GM21737 (cell line): Measurements from ENCODE around the gene CD101.

Source experiments
- ATAC-seq: cut with Tn5 transposase; IDR thresholded peaks from one replicate; pipeline ENCODE4 v1.9.1; 2021; ENCODE audit warnings: mild to moderate bottlenecking, moderate library complexity; ENCODE audit not compliant: unreplicated experiment

Gene CD101

DNA sequence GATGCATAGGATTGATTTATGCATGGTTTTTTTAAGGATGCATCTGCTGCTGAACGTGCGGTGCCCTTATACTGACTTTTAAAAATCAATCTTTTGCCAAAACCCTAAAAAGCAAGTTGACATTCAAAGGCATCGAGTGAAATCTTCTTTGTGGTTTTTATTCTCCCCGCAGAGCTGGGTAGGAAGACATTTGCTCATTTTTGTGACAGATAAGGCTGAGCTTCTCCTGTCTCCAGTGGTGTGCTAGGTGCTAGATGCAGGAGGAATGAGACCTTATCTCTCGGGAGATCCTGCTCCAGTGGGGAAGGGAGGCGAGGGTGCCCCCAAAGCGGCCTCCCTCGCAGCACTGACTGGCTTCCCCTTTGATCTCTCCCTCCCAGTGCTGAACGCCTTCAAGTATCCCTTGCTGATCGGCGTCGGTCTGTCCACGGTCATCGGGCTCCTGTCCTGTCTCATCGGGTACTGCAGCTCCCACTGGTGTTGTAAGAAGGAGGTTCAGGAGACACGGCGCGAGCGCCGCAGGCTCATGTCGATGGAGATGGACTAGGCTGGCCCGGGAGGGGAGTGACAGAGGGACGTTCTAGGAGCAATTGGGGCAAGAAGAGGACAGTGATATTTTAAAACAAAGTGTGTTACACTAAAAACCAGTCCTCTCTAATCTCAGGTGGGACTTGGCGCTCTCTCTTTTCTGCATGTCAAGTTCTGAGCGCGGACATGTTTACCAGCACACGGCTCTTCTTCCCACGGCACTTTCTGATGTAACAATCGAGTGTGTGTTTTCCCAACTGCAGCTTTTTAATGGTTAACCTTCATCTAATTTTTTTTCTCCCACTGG, 14.9 kb upstream of the CD101 start:
- ATAC-seq, result no peak

DNA sequence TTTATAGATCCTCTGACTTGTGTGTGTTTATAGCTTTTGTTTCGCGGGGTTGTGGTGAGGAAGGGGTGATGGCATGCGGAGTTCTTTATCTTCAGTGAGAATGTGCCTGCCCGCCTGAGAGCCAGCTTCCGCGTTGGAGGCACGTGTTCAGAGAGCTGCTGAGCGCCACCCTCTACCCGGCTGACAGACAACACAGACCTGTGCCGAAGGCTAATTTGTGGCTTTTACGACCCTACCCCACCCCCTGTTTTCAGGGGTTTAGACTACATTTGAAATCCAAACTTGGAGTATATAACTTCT, 14.4 kb upstream of the CD101 start:
- no peak for ATAC-seq

DNA sequence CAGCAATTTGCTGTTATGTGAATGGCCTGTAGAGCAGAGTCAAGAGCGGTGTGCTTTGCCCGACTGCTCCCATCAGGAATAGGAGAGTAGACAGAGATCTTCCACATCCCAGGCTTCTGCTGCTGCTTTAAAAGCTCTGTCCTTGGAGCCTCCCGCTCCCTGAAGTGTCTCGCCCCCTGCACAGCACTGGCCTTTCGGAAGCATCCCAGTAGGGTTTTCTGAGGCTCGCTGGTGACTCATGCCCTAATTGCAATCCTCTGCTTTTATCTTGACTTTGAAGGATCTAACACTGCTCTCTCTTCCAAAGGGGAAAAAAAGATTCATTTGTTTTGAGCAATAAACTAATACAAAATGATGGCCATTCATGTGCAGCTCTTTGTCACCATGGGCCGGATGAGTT, 13.3 kb upstream of the CD101 start:
- no peak for ATAC-seq

DNA sequence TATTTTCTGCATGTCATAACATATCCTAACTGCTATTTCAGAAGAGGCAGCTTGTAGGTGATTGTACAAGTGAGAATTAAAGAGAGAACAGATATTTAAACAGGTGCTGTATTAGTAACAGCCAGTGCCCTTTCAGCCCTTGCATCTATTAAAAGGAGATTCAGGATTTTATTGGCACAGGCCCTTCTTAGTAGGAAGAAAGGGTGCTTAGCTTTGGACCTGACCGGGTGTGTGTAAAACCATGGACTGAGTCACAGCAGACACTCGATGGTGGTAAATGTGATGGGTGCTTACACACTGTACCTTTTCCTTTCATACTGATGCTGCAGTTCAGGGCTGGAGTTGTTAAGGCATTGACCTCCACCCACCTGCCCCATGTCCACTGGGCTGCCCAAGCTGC, 12.7 kb upstream of the CD101 start:
- ATAC-seq, result no peak

DNA sequence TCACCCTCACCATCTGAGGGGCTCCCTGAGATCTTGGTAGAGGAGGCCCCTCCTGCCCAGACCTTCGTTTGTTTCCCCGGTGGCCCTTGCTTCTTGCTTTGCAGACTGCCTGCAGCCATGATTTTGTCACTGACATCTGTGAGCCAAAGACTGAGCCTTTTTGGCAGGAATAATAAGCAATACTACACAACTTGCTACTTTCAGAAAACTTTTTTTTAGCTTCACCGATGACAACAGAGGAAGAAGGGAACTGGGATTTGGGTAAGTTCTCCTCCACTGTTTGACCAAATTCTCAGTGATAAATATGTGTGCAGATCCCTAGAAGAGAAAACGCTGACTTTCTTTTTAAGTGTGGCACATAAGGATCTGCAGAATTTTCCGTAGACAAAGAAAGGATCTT, 11.7 kb upstream of the CD101 start:
- no peak for ATAC-seq

DNA sequence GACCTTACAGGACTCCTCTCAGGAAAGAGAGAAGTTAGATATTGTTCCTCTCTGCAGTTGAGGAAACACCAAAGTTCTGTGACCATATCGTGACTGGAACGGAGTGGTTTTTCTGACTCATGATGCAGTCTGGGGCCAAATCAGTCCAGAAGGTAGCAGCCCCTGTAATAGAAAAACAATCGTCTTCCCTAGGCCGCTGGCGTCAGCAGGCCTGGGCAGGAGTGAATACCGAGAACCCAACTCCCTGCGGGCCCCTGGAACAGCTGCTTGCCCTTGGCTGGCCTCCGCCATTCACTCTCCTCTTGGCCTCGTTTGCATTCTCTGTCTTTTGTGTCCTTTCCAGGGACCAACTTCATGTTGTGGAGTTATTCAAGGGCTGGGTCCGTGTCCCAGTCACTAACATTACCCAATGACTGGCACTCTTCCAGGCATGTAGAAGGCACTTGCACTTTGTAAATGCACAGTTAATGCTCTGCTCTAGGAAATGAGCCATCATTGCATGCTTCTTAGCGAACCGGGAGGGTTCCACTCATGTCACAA, 10.9 kb upstream of the CD101 start:
- ATAC-seq, result no peak

DNA sequence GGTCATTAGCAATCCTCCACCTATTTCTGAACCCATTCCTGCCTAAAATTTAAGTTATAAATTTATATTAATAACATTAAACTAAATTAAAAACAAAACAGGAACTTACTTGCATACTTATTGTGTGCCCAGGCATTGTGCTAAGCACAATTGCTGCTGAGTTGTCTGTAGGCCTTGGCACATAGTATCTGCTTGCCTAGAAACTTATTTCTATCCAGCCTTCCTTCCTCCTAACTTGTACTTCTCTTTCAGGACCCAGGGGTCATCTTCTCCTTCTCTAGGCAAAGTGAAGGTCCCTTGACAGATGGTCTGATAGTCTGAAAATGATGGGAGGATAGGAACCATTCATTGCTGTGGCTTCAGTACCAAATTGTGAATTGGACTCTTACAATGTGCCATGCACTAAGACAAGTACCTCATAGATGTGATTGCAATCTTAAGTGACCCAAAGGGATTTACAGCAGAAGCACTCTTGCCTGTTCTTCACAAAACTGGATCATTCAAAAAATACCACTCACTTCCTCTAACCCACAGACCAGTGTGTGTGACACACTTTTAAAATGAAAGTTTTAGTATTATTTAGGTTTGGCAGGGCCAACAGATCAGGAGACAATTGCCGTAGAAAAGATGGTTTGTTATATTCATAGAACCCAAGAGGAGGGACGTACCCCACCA, 10.3 kb upstream of the CD101 start:
- ATAC-seq, result no peak

DNA sequence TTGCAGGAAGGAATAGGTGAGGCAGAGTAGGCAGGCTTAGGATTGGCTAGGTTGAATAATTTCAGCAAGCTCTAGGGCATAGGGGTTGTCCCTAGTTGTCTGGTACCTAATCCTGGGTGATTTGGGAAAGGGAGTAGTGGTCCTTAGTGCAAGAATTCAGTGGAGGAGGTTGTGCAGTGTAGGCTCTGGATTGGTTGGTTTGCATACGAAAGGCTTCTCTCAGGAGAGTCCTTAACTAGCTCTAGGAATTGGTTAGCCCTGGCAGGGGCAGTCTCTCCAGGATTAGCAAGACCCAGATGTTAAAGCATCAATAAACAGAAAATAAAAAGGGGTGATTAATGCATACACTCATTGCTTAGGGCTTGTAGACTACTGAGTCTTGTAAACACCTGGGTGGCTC, 9.6 kb upstream of the CD101 start:
- ATAC-seq, result no peak

DNA sequence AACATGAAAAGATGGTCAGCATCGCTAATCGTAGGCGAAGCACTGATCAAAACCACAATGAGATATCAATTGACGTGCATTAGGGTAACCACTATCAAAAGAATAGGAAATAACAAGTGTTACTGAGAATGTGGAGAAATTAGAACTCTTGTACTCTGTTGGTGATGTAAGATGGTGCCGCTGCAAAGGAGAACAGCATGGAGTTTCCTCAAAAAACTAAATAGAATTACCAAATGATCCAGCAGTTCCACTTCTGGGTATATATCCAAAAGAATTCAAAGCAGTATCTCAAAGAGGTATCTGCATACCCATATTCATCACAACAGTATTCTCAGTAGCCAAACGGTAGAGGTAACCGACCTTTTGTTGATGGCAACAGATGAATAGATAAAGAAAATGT, 8.3 kb upstream of the CD101 start:
- no peak for ATAC-seq

DNA sequence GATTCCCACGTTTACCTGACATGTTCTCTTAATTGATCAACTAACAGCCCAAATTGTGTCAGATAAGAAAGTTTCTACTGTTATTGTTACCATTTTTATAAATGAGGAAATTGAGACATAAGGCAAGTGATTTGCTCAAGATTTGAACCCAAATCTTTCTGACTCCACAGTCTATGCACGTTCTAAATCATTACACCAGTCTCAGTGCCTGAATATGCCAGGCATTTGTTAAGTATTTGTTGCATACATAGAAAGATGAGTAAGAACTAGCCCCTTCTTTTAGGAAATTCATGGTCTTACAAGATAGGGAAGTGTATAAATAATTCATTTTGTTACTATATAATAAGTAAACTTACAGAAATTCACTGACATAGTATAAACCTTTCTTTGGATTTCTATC, 7.1 kb upstream of the CD101 start:
- ATAC-seq, result no peak

DNA sequence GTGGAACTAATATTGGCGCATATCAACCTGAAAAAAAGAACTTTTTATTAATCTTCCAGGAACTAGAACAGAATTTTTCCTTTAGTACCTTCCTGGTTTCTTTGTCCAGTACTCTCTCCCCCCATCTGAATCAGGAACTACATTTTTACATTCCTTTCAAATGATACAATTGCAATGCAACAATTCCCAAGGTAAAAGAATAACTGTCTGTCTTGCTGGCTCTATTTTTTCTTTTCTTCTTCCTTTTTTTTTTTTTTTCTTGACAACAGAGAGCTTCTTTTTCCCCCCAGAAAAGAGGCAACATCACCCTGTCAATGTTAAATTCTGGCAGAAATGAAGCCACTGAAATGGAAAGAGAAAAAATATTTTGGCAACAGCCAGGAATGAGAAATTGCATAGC, 4.5 kb upstream of the CD101 start:
- no peak for ATAC-seq

DNA sequence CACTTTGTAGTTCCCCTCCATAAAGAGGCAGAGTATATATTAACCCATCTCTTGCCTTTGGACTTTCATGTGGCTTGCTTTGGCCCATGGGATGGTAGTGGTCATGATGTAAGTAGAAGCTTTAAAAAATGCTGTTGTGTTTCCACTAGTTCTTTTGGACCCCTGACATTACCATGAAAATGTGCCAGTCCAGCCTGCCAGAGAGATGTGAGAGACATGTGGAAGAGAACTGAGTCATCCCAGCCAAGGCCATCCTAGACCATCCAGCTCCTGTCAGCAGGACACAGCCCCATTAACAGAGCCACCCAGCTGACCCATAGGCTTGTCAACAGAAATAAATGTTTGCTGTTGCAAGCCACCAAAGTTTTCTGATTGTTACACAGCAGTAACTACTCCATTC, 3.9 kb upstream of the CD101 start:
- no peak for ATAC-seq

DNA sequence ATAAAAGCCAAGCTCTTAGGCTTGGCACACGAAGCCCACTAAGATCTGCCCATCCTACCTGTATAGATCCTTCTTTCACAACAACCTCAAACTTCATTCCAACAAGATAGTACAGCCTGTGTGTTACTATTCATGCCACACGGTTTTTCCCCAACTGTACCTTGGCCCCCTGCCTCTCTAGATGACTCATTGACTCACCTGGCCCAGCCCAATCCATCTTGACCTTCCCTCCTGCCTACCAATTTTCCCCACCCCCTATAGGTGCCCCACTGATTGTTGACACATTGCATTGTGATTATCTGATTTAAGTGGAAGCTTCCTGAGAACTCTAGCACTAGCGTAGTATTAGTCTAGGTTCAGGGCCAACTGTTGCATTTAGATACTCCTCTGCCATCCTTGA, 2.0 kb upstream of the CD101 start:
- ATAC-seq, result no peak

DNA sequence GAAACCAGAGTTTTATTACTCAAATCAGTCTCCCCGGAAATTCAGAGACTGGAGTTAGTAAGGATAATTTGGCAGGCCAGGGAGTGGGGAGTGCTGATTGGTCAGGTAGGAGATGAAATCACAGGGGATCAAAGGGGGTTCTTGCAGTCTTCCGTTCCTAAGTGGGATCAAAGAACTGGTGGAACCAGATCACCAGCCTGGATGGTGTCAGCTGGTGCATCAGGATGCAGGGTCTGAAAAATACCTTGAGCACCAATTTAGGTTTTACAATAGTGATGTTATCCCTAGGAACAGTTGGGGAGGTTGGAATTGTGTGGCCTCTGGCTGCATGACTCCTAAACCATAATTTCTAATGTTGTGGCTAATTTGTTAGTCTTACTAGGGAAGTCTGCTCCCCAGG, 1.4 kb upstream of the CD101 start:
- ATAC-seq, result no peak

DNA sequence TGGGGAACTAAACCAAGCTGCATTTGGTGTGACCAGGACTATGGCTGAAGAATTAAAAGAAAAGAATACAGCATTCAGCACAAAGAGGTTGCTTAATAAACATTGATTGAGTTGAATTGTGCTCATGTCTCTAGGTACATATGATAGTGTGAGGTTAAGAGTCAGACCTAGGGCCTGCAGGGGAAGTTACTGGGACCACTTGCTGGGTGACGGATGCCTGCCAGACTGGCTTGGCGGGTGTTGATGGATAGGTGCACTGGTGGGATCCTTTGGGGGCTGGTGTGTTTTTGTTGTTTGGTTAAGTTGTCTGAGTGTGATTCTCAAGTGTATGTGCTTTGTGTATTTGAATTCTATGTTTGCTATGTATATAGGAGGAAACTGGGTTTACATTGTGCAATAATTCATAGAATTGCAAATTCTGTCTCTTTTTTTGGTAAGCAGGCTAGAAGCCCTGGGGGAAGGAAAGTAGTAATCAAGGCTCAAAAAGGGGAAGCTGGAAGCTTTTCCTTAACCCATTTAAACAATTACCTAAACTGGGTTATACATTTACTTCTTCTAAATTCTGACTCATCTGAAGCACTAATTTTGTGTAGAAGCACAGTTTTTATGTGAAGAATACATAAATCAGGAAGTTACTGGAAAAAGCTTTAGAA, 1.8 kb downstream of the CD101 start:
- ATAC-seq, result no peak

DNA sequence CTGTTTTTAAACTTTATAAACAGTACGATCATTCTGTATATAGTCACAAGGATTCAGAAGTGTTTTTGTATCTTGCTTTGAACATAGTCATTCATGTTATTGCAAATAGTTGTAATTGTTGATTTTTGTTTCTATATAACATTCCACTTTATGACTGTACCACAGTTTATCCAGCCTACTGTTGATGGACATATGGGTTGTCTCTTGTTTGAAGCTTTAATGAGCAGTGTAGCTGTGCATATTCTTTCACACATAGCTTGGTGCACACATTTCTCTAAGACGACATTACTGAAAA, 6.1 kb downstream of the CD101 start:
- ATAC-seq, result no peak

DNA sequence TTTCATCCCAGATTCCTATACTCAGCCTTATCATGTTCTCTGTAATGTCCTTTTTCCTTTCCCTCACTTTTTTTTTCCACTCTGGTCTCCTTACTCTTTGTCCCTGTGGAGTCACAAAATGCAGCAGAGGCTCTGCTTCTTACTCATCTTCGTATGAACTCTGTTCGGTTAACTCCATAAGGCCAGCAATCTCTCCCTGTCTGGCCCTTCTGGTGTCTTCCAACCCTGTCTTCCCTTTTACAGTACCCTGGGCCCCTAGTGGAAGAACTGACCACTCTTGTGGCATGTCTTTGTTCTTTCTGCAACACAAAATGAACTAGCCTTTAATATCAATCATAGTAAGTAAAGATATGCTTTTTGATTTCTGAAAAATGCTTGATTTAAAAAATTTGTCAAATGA, 7.1 kb downstream of the CD101 start:
- no peak for ATAC-seq

DNA sequence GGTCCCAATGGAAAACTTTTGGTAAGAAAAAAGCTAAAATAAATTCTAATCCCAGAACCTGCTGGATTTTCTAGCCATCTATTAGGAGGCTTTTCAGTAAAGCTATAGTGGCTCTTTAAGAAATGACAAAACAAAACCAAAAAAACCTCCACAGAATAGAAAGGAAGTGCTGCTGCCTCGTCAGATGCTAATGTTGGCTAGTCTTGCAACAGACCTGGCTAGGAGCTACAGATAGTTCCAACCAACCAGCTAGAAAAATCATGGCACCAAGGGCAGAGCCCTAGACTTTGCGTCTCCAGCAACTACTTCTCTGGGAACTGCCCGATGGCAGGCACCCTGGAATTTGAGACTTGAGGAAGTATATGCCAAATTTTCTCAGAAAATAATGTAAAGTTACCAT, 7.6 kb downstream of the CD101 start:
- no peak for ATAC-seq

DNA sequence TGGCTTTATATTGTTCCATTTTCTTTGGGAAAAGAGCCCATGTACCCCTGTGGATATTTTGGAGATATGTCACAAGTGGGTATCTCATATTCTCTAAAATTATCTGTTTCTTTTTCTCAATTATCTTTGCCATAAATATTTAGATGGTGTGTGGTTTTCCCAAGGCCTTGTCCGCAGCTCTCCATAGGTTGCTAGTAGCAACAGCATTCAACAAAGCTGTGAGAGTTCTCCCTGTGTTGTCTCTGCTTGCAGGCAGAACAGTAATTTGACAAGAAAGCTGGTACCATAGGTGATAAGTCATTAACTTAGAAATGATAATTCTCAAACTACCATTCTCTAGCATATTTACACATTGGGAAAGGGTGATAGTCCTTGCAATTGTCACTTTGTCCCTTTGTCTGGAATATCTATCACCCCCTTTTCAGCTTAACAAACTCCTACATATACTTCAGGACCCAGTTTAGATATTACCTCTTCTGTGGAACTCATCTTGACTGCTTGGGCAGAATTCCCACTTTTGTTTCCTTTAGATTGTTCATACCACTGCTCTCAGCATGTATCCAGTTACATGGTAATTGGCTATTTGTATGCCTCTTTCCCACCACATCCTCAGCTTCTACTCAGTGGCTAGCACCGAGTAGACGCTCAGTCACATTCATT, 8.9 kb downstream of the CD101 start:
- no peak for ATAC-seq

DNA sequence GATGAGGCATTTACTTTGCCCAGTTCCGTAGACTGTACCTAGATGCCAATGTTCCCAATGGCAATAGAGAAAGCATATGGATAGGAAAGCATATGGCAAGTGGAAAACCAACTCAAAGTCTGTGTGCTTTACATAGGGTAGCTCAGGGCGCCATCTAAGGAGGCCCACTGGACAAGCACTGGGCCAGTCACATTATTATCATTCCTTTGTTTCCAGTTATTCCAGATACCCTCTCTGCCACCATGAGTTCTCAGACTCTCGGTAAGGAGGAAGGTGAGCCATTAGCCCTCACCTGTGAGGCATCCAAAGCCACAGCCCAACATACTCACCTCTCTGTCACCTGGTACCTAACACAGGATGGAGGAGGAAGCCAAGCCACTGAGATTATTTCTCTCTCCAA, 9.8 kb downstream of the CD101 start:
- no peak for ATAC-seq

DNA sequence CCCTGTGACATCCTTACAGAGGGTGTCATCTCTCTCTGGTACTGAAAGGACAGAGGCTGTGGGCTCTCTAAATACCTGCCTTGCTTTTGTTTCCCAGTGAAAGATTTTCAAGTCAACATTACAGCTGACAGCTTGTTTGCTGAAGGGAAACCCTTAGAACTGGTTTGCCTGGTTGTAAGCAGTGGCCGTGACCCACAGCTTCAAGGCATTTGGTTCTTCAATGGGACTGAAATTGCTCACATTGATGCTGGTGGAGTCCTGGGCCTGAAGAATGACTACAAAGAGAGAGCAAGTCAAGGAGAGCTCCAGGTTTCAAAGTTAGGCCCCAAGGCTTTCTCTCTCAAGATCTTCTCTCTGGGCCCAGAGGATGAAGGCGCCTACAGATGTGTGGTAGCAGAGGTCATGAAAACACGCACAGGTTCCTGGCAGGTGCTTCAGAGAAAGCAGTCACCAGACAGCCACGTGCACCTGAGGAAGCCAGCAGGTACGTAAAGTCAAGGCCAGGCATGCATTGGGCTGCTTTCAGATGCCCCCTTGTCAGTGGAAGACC, 11.8 kb downstream of the CD101 start:
- no peak for ATAC-seq

DNA sequence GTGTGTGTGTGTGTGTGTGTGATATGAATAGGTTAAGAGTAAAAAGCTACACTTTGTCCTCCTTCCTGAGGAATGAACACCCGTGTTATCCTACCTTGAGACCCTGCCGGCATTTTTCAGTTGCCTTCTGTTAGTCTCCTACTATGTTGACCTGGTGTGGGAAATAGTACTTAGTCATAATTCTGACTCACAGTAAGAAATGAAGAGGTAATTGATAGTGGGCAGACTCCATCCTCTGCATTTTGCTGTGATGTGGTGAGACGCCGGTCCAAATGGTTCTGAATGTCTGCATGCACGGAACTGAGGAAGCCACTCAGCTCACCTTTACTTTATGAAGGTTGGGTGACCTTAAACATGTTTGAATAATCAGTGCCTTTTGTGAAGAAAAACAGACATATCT, 12.6 kb downstream of the CD101 start:
- ATAC-seq, result no peak
